Activated T-cell treated with anti-CD3 and anti-CD28 coated beads, Interleukin-2, amount 50 U/mL, for 48 hours (primary cell): Measurements from ENCODE around the gene DGCR6L.
"Not testable (repeated sequence)": the region's sequence is repeated elsewhere in the genome, so short reads cannot be mapped to it uniquely, and the experiment has no call there.

ENCODE experiments used
- DNase-seq, 2 experiments: peaks; one replicate each; pipeline ENCODE4 v3.0.0-alpha.2; 2020

DGCR6L gene

DNA sequence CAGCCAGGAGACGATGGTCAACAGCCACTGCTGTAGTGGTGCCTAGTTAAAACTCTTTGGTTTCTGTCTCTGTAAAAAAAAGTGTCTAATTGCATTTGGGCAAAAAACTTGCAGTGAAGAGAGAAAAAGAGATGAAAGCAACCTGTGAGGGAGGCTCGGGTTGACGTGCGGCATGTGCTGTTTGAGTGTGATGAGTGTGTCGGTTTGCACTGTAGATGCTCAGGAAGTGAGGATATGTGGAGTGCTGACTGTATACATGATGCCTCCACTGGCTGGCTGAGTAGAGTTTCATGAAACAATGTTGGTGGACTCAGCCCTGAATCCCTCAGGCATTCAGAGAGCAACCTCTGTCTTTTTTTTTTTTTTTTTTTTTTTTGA is 4.3 kb upstream of the DGCR6L start:
- DNase-seq: peak; percentile 67 to 72

DNA sequence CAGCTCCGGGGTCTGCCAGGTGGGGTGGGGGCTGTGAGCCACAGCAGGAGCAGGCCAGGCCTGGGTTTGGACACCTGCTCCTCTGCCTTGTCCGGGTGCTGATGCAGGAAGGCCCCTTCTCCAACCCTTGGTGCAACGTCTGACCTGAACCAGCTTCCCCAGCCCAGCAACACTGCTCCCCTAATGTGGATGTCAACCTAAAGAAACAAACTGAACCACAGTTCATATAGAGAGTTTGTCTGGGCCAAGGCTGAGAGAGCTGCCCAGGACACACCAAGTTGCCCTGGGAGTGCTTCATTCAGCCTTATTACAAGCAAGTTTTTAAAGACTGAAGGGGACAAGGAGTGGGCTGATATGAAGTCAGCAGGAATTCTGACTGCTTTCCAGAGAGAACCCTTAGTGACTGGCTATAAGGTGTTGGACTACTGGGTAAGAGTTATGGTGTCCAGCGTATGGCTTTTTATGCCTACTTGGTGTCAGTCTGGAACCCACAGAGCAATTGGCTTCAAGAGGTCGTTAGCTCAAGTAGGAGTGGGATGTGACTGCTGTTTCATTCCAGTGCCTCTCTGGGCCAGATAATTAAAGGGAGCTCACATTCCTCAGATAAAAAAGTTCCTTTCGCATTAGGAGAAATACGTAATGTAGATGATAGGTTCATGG is 1.8 kb upstream of the DGCR6L start:
- peak; percentile 7 to 17 for DNase-seq

DNA sequence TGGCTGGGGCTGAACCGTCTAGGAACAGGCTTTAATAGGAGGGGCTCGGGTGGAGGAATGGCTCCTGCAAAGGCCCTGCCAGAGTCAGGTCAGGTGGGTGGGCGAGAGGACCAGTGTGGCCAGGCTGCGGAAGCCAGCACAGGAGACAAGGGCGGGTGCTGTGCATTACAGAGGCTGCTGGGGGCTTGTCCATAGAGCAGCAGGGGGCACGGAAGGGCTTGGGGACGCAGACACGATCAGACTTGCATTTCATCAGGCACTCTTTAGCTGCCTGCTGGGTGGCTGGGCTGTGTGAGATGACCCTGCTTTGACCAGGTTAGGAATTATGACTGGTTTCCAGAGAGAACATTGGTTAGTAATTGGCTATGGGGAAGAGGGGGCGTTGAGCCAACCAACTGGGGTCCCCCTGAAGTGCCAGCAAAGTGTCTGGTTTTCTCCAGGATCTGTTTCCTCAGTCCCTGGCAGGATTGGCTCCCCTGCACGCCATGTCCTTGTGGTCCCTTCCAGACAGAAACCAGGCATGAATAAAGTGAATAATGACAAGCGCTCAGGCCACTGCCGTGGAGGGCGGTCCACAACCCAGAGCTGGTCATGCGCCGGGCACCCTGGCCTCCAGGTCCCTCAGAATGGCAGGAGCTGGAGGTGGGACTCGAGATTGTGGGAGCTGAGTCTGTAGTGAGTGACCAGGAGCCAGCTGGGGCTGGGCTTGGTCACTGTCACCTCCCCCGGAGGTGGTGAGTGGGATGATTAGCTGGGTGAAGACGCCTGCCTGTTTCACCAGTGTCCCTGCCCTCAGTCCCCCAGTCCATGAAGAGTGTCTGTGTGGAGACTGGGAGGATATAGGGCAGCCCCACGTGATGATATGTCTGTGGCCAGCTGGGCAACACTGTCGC is 1.0 kb upstream of the DGCR6L start:
- DNase-seq: peak; percentile 16 to 46

DNA sequence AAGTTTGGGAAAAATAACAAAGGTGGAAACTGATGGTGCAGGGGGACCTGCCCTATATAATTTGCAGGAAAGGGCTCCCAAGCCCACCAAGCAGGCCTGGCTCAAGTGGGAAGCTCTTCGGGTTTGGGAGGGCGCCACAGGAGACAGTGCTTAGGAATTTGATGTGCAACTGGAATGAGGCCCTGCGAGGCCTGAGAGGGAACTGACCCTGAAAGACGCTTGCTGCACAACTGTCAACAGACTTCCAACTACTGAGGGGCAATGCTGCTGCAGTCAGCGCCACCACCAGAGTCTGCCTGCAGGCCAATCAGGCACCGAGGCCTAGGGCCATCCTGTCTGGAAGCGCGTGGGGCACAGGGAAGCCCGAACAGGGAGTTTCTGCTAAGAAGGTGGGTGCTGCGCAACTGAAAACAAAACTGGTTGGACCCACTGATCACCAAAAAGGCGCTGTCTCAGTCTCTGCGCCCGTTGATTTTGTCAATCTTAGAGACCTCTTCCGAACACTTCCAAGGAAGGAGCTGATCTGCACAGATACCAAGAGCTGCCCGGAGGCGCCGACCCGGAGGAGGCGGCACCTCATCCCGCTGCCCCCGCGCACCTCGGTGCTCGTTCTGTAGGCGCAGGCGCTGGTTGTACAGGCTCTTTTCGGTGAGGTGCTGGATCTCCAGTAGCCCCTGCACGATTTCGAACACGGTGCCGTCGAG is 667 bp downstream of the DGCR6L start:
- no peak for DNase-seq

DNA sequence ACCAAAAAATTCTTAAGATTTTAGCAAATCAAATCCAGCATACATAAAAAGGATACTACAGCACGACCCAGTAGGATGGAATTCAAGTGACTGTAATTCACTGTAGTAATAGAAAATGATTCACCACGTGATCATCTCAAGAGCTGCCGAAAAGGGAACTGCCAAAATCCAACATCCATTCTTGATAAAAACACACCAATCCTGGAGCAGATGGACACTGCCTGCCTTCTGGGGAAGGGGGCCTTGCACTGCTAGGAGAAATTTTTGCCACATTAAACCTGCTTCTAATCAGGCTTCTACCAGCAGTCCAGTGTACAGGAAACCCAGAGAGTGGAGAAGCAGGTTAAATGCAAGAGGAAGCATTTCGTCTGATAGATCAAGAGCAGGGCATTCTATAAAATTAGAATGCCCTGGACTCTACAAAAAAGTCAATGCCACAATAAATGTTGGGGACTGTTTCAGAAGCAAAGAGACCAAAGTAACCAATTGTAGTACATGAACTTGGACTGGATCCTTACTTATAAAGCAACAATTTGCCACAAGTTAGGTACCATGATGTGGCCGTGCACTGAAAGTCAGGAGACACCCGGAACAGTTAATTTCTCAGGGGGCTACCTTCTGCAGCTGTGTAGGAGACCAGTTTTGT is 1.7 kb downstream of the DGCR6L start:
- DNase-seq: peak; percentile 16 to 18

DNA sequence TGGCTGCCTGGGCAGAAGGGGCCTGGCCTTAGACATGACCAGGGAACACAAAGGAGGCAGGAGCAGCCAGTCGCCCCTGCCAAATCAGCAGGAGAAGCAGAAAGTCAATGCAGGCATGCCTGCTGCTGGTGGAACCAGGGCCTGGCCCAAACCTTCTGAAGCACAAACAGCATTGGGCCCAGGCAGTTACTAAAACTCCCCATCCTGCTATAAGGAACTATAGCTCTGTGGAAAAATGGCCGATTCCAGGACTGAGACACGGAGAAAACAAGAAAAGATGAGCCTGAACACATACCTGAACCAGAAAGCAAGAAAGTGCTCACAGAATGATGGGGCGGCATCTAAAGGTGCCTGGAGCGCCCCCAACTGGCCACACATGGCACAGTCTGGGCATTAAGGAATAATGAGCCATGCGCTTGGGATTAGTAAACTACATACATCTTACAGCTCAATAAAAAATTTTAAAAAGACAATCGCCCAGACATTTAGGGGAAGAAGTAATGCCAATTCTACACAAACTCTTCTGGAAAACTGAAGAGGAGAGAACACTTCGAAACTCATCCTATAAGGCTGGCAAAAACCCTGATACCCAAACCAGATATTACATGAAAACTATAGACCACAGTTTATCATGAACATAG is 2.3 kb downstream of the DGCR6L start:
- peak; percentile 63 to 64 for DNase-seq

DNA sequence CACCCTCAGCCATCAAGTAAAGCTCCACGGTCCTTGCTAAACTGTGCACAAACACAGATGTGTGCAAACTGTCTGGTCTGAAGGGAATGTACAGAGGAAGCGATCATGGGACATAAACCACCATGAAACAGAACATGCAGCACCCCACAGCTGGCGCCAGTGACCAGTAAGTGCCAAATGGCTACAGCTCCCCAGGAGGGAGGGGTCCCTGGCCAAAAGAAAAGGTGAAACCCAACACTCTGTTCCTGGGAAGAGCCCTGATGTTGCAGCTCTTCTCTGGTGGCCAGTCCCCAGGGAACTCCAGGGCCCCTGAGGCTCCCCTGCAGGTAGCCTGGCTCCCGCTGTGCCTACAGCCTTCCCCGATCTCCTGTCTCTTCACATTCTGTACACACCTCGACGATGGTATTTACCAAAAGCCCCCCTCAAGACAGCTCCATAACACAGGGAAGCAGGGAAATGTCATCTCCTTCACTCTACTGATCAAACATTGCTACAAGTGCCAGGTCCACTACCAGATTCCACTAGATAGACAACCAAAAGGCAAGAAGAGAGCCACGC is 2.9 kb downstream of the DGCR6L start:
- peak in 1 of 2 experiments; percentile 16 for DNase-seq

DNA sequence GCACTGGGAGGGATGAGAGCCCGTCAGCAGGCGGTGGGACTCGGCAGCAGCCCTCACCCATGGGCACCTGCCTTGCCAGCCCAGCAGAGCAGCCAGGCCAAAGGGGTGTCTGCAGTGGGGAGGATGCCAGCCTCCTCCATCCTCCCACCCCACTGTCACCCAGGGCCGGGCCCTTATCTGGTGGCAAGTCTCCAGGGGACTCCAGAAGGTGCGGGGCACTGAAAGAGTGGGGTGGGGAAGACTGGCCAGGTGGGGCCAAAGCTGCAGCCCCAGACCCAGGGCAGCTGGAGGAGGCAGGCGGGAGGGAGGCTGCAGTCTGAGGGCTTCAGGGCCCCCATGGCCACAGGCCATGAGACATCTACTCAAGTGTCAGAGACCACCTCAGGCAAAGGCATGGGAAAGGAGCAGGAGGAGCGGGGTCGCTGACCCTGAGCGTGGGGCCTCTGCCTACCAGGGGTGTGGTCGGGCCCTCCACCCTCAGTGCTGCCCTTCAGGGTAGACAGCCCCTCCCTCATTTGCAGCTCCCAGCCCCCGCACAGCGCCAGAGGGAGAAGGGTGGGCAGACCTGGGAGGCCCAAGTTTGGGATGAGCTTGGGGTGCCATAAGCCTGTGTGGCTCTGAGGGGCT is 3.5 kb downstream of the DGCR6L start:
- DNase-seq: peak; percentile 12 to 13

DNA sequence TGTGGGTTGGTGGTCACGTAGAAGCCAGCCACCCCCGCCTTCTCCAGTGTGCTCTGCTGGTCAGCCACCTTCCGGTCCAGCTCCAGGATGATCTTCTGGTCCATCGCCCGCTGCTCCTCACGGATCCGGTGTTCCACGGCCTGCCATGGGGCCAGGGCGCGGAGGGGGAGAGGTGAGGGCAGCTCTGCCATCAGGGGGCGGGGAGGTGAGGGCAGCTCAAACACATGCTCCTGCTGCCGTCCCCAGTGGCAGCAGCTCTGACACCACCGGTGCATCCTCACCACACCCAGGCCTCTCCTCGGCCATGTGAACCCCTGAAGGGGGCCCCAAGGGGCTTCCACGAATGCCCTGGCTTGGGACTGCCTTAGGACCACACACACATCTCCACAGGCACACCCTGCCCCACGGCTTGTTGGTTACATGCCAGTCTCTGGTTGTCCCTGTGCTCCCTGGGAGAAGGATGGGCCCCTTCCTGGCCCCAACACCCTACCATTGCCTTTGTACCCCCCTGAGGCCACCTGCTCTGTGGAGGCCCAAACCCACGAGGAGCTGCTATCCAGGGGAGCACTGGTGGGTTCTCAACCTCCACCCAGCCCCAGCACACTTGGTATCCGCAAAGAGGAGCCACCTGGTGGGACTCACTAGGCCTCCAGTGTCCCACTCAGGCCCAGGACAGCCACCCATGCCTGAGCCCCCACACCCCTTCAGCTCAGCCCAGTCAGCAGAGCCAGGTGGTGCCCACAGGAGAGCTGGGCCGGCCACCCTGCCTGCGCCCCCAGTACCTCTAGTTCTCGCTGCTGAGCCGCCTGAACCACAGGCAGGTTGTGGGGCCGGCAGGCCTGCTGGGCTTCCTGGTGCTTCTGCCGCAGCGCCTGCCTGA is 4.3 kb downstream of the DGCR6L start:
- DNase-seq: peak; percentile 9 to 14

DNA sequence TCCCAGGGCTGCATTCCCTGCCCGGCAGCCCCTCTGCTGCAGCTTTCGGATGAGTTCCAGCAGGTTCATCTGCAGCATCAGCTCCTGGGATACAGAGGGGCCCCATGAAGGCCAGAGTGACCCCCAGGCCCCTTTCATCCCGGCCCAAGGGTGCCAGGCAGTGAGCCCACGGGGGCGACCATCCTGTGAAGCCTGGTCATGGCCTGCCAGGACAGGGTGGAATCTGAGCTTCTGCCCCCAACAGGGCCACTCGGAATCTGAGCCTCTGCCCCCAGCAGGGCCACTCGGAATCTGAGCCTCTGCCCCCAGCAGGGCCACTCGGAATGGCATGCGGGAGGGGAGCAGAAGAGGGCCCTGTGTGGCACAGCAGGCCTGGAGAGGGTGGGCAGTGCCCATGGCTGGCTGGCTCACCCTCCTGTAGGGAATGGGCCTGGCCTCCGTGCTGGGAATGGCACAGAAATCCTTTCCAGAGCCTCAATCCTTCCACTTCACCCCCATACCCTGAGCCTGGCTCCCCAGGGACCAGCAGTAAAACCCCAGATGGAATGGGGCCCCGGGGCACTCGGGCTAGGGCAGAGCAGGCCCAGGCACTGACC is 5.0 kb downstream of the DGCR6L start:
- peak; percentile 5 for DNase-seq

DNA sequence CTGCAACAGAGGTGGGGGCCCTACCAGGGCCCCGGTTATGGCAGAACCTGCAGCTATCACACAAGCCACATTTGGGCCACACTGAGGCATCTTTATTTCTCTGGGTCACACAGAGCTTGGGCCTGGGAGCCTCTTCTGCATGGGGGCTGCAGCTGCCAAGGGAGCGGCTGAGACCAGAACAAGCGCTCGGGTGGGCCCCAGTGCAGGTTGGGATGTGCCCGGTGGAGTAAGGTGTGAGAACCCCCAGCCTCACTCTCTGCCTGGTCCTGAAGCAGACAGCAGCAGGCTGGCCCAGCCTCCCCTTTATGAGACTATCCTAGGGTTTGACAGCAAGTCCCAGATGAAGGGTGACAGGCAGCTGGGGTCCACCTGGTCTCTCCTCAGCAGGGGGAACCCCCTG is 5.7 kb downstream of the DGCR6L start:
- peak in 1 of 2 experiments; percentile 7 for DNase-seq

DNA sequence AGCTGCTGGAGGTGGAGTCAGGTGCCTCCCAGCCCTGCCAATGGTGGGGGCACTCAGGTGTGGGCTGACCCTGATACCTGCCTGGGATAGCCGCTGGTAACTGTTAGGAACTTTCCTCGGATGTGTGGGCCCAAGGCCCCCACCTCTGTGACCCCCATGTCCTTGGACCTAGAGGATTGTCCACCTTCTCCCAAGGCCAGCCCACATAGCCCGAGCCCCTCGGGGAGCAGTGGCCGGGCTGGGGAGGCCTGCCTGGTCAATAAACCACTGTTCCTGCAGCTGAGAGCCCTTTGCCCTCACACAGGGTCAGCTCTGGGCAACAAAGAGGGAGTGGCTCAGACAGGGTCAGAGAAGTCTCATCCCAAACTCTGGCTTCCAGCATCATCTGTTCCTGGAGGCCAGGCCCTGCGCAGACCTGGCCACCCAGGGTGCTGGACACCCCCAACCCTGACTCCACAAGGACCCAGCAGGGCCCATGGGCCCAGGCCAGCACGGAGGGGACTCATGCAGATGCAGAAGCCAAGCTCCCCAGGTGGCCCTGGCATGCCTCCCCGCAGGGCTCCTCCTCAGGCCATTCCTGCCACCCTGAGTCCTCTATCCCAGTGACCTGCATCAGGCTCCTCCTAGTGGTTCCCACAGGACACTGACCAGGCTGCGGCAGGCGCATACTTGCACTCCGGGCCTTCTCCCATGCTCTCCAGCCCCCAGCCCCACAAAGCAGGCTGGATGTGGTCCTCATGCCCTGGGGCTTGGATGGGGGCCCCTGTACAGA is 6.4 kb downstream of the DGCR6L start:
- DNase-seq: peak; percentile 10 to 11

DNA sequence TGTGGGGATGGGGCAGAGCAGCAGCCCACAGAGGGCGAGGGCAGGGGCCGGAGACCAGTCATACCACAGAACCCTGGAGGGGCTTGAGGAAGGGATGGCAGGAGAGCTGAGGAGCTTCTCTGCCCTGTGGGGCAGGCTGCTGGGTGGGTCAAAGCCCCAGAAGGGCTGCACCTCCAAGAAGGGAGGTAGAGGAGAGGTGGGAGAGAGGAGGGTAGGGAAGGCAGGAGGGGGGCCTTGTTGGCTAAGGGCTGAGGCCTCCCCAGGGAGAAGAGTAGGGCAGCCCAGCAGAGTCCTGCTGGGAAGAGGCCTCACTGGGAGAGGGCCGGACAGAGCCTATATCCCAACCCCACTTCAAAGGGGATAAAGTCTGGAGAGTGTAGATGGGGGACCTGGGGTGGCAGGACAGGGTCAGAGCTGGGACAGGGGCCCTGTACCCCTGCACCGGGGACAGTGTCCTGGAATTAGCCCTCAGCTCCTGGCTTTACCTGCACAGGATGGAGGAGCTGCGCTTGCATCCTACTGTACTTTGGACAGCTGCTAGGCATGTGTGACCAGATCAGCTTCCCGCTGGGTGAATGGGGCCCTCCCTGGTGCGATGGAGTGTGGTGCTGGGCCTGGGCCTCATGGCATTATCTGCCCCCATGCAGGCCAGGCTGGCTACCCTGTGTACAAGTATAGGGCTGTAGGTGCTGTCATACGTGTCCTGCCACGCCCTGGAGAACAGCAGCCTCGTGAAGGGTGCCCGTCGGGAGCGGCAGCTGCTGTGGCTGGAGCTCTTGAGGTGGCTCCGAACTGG is 7.3 kb downstream of the DGCR6L start:
- peak; percentile 4 to 10 for DNase-seq

DNA sequence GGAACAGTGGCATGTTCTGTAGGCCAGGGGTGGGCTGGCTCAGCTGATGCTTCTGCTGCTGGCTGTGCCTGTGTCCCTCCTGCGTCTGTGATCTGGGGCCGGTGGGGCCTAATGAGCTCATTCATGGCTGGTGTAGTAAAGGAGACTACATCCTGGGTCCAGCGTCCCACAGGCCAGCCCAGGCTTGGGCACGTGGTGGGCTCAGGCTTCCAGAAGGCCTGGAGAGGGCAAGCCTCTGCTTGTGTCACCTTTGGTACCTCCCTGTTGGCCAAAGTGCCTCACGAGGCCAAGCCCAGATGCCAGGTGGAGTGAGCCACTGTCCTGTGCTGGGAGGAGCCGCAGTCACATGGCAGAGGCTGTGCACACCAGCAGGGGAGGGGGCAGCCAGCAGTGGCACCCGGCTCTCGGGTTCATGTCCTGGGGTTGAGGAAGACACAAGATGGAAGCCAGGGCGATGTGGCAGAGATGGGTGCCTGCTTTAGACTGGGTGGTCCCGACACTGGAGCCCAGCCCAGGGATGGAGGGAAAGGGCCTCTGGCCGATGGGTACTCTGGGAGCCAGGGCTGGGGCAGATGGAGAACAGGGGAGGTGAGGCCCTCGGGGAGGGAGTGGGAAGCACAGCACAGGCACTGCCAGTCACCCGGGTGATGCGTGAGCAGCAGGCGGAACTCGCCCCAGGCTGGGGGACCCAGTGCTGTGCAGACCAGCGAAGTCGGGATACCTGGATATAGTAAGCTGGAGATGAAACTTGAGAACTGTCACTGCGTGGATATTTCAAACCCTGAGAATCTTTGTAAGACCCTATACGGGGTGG is 8.4 kb downstream of the DGCR6L start:
- DNase-seq: not testable (repeated sequence)

DNA sequence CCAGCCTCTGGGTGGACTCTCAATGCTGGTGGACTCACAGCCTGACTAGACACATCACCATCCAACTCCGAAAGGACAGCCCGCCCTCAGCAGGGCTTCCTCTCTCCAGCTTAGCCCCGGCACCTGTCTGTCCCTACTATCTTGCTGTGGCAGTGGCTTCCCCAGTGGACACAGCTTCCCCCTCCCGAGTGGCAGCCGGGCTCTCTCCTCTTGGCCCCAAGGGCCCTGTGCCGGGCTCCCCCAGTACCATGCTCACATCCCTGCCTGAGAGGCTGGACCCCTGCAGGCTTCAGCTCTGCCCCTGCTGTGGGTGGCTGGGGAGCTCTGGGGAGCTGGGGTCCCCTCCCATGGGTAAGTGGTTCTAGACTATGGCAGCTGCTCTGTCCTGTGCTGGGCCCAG is 9.1 kb downstream of the DGCR6L start:
- DNase-seq: not testable (repeated sequence)

DNA sequence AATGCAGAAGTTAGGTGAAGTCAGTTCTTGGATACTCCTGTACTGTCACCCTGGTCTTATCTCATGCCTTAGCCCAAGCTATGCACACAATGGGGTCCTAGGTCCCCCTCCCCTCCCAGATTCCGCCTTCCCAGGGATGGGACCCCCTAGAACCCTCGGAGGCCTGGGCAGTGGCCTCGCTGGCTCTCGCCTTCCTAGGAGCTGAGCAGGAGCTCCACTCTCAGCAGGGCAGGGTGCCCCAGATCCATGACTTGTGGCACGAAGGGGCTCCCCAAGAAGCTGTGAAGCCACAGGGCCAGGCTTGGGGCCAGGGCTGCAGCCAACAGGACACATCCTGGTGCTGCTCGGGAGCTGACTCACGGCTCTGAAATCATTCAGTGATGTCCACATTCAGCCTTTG is 9.7 kb downstream of the DGCR6L start:
- DNase-seq: not testable (repeated sequence)

DNA sequence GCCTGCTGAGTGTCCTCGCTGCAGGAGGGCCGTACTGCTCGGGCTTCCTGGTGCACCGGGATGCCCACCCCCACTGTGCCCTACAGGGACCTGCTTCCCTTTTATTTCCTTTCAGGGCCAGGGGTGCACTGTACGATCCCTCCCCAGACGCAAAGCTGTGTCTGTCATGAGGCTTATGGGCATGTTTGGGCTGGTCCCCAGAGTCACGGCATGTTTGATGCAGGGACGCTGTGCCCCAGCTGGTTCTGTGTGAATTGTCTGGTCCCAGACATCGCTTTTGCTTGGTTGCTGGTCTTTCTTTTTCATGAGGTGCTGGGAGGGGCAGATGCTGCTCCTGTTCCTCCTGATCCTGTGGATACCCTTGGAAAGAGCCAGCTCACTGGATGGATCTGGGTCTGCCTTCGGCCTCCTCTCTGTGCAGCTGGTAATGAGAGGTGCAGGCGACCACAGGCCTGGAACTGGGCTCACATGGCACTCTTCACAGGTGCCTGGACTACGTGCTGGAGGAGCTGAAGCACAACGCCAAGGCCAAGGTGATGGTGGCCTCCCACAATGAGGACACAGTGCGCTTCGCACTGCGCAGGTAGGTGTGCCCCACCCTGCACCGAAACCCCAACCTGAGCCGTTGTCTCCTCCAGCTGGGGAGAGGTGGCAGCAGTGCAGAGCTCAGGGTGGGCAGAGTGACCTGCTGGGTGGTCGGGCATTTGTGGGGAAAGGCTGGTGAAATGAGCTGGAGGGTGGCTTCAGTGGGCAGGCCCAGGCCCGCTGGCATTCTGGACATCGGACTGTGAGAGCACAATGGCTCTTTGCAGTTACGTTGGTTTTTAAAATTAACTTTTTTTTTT is 10.8 kb downstream of the DGCR6L start:
- DNase-seq: not testable (repeated sequence)
